GM21526 (cell line): ENCODE results near the gene RAPSN.

Experiments used
- ATAC-seq: cut with Tn5 transposase; IDR thresholded peaks from one replicate; pipeline ENCODE4 v1.9.1; 2021; ENCODE audit warnings: moderate library complexity; ENCODE audit not compliant: unreplicated experiment, low FRiP score

The RAPSN gene

GRCh38 chr11:47436726-47437125 is 12.2 kb downstream of the RAPSN start:
- no peak for ATAC-seq

GRCh38 chr11:47435687-47436086 is 13.2 kb downstream of the RAPSN start:
- no peak for ATAC-seq

GRCh38 chr11:47434011-47434786 is 14.7 kb downstream of the RAPSN start:
- no peak for ATAC-seq

- no peak for ATAC-seq
These were observed 15.8 kb downstream of the RAPSN start for GRCh38 chr11:47433157-47433556.

- ATAC-seq: no peak
These were observed 17.4 kb downstream of the RAPSN start for GRCh38 chr11:47431356-47432083.

- ATAC-seq: no peak
These were observed 18.4 kb downstream of the RAPSN start for GRCh38 chr11:47430524-47430923.

GRCh38 chr11:47426062-47426956 is 22.6 kb downstream of the RAPSN start, which contains the start of gene PSMC3:
TSS of gene PSMC3 (minus strand) at chr11:47426439. CDS start at chr11:47426279, 160 bp downstream.
- ATAC-seq: peak; percentile 82

GRCh38 chr11:47425611-47426010 is 23.3 kb downstream of the RAPSN start:
- ATAC-seq: no peak

GRCh38 chr11:47418454-47419259 is 30.3 kb downstream of the RAPSN start:
- no peak for ATAC-seq

GRCh38 chr11:47417712-47418111 is 31.2 kb downstream of the RAPSN start:
- ATAC-seq: no peak

GRCh38 chr11:47415949-47416472 is 32.9 kb downstream of the RAPSN start:
- ATAC-seq: no peak

- no peak for ATAC-seq
These were observed 33.7 kb downstream of the RAPSN start for GRCh38 chr11:47415091-47415854.

GRCh38 chr11:47414685-47415070 is 34.3 kb downstream of the RAPSN start:
- ATAC-seq: no peak

- ATAC-seq: no peak
These were observed 34.8 kb downstream of the RAPSN start for GRCh38 chr11:47413908-47414684.

GRCh38 chr11:47413351-47413750 is 35.6 kb downstream of the RAPSN start:
- ATAC-seq: no peak

- no peak for ATAC-seq
These were observed 36.8 kb downstream of the RAPSN start for GRCh38 chr11:47411884-47412746.
